ENCODE data around the gene CABP7.
"Not testable (repeated sequence)": the region's sequence is repeated elsewhere in the genome, so short reads cannot be mapped to it uniquely, and the experiment has no call there.

The CABP7 gene

DNA sequence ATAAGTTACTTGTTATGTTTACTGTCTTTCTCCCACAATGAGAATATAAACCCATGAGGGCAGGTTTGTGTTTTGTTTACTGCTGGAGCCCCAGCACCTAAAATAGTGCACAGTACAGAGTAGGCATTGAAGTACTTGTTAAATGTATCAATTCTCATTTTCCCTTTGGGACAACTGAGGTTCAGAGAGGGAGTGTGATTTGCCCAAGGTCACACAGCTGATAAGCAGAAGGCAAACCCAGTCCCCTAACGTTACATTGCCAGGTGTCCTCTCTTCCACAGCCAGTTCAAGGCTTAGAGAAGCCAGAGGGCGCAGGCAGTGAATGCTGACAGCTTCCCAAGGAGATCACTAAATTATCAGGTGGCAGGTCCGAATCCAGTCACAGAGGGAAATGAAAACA lies 30.2 kb downstream of the CABP7 start:
- TF ChIP-seq, protein P1, sequence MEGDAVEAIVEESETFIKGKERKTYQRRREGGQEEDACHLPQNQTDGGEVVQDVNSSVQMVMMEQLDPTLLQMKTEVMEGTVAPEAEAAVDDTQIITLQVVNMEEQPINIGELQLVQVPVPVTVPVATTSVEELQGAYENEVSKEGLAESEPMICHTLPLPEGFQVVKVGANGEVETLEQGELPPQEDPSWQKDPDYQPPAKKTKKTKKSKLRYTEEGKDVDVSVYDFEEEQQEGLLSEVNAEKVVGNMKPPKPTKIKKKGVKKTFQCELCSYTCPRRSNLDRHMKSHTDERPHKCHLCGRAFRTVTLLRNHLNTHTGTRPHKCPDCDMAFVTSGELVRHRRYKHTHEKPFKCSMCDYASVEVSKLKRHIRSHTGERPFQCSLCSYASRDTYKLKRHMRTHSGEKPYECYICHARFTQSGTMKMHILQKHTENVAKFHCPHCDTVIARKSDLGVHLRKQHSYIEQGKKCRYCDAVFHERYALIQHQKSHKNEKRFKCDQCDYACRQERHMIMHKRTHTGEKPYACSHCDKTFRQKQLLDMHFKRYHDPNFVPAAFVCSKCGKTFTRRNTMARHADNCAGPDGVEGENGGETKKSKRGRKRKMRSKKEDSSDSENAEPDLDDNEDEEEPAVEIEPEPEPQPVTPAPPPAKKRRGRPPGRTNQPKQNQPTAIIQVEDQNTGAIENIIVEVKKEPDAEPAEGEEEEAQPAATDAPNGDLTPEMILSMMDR (IDR thresholded peaks at IDR 0.05): no peak
- Histone ChIP-seq H3K4me1 (no peaks in the 10 kb centered on the region), H3K27ac (no peak overlapping the region), H3K27me3 (no peaks in the 10 kb centered on the region), H3K9me3 (no peaks in the 10 kb centered on the region), H3K4me3 (no peak overlapping the region), H3K36me3 (peaks cover 22 to 69% (median 31%) of the 10 kb centered on the region in 3 donors)
- no peak for DNase-seq
- intact Hi-C loops (cut with DNase I; ENCODE audit: low total_unique reads): no loop called here

DNA sequence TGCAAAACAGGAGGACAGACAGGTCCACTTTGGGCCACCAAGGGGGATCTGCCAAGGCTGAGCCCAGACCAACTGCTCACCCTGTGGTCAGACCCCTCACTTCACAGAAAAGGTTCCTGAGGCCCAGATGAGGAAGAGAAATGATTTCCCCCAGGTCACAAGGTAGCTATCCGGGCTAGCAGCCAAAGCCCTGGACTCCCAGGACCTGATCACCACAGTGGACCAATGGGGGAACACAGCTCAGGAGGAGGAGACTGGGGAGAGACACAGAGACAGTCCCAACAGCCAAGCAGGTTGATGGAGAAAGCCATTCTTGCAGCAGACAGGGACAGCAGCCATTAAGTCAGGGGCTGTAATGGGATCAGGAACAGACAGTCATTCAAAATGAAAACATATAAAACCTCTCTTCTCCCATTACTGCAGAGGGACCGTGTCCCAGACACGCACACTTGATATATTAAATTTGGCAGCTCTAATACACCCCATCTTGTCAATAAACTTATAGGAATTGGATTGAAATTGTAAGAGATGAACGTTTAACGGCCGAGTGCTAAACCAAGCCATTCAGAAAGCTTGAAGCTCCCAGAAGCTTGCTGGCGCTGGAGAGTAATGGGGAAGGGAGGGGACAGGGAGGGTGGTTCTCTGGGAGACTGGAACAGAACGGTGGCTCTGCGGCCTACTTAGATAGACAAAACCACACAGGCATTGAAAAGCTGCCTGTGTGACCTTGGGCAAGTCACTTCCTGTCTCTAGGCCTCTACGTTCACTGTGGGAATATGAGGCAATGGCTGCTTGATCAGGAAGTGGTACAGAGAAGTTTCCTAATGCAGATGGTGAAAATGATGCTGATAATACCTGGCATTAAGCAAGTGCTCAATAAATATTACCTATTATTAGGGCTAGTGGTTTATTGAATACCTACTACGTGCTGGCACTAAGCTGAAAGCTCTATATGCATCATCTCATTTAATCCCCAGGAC lies 31.0 kb downstream of the CABP7 start:
- Histone ChIP-seq H3K36me3 (peaks cover 22 to 61% (median 25%) of the 10 kb centered on the region in 3 donors), H3K4me3 (no peak overlapping the region), H3K27me3 (no peaks in the 10 kb centered on the region), H3K4me1 (no peaks in the 10 kb centered on the region), H3K9me3 (no peaks in the 10 kb centered on the region), H3K27ac (no peak overlapping the region)
- TF ChIP-seq, protein P1 (IDR thresholded peaks at IDR 0.05): no peak
- intact Hi-C loops (cut with DNase I; ENCODE audit: low total_unique reads): no loop called here
- DNase-seq: no peak

- Histone ChIP-seq H3K36me3 (peaks cover 18 to 53% (median 22%) of the 10 kb centered on the region in 3 donors), H3K27me3 (no peaks in the 10 kb centered on the region), H3K4me3 (no peak overlapping the region), H3K4me1 (no peaks in the 10 kb centered on the region), H3K9me3 (no peaks in the 10 kb centered on the region), H3K27ac (no peak overlapping the region)
- intact Hi-C loops (cut with DNase I; ENCODE audit: low total_unique reads): no loop called here
- no peak for DNase-seq
- TF ChIP-seq, protein P1 (IDR thresholded peaks at IDR 0.05): no peak
These were observed 31.9 kb downstream of the CABP7 start for GRCh38 chr22:29751669-29752068.

DNA sequence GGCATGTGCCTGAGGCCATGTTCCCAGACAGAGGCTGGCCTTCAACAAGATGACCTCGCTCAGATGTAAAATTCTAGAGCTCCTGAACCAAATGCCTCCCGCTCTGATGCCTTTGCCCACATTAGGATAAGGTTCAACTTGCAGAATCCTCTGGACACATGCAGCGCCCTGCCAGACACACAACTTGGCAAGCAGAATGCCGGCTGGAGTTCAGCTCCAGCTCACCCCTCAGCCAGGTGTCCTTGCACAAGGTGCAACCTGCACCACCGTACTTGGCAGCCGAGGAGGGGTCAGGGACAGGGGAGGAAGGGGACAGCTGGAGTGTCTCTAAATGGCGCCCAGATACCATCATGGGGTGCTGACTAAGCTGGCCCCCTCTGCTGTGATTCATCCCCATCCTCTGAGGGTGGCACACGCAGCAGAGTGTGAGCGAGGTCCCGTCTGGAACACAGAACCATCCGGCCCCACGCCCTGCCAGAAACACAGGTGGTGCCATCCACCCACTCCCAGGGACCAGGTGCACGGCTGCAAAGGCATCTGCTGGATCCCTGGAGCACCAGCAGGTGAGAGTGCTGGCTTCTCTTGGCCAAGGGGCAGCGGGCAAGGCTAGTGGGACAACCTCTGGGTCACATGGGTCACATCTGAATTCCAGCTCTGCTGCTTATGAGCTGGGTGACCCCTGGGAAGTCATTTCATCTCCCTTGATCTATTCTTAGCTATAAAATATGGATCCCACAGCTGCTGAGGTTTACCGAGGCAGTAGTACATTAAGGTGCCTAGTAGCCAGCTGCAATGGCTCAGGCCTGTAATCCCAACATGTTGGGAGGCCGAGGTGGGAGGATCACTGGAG lies 34.2 kb downstream of the CABP7 start:
- no peak overlapping the region for H3K27ac ChIP-seq
- TF ChIP-seq, protein P1 (IDR thresholded peaks at IDR 0.05): no peak
- DNase-seq: no peak
- no peaks in the 10 kb centered on the region for H3K9me3 ChIP-seq
- intact Hi-C loops (cut with DNase I; ENCODE audit: low total_unique reads): no loop called here
- peaks cover 0 to 36% (median 7%) of the 10 kb centered on the region in 3 donors for H3K36me3 ChIP-seq
- H3K4me1 ChIP-seq: peaks cover 0 to 2% (median 0%) of the 10 kb centered on the region in 4 donors
- H3K27me3 ChIP-seq: no peaks in the 10 kb centered on the region
- H3K4me3 ChIP-seq: no peak overlapping the region

DNA sequence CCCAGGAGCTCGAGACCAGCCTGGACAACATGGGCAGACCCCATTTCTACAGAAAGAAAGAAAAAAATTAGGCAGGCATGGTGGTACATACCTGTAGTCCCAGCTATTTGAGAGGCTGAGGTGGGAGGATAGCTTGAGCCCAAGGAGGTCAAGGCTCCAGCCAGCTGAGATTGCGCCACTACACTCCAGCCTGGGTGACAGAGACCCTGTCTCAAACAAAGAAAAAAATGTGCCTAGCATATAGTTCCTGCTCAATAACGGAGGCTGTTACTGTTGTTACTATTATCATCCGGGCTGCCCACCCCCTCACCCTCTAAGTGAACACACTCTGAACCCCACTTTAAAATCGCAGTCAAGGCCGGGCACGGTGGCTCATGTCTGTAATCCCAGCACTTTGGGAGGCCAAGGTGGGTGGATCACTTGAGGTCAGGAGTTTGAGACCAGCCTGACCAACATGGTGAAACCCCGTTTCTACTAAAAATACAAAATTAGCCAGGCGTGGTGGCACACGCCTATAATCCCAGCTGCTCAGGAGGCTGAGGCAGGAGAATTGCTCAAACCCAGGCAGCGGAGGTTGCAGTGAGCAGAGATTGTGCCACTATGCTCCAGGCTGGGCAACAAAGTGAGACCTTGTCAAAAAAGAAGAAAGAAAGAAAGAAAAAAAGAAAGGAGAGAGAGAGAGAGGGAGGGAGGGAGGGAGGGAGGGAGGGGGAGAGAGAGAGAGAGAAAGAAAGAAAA lies 35.0 kb downstream of the CABP7 start:
- DNase-seq; H3K9me3 ChIP-seq; H3K4me1 ChIP-seq; H3K27ac ChIP-seq; H3K27me3 ChIP-seq; H3K4me3 ChIP-seq; intact Hi-C loops (cut with DNase I; ENCODE audit: low total_unique reads): not testable (repeated sequence)
- peaks cover 0 to 36% (median 7%) of the 10 kb centered on the region in 3 donors for H3K36me3 ChIP-seq
